K562 (cell line): ENCODE data around the gene PTCD3. TPM values are rescaled to one million over a fixed set of nuclear protein-coding genes. Genes with fewer than 3 reads are reported as not detected.
A peak's percentile ranks its signal among the peaks of the same experiment; 100 is the strongest.

Experiments
- AFF4 ChIP-seq: sonication (generic); formaldehyde crosslinking; IDR thresholded peaks from 2 replicates; pipeline ENCODE4 v1.8.0; 2023; ENCODE audit warnings: mild to moderate bottlenecking, missing genetic modification reagents
- CXXC5 ChIP-seq: fragments of 250-450 bp; sonication (Bioruptor Pico); IDR thresholded peaks from 2 replicates; pipeline ENCODE4 v1.8.0; 2022; ENCODE audit warnings: inconsistent platforms, mild to moderate bottlenecking, moderate library complexity
- HMG20B ChIP-seq: fragments of 250-450 bp; sonication (Bioruptor Pico); IDR thresholded peaks from 2 replicates; pipeline ENCODE4 v1.5.0; 2021; ENCODE audit warnings: mild to moderate bottlenecking
- ID3 ChIP-seq, 2 experiments: fragments of 250-450 bp in 1 of 2; fragments of 450-650 bp in 1 of 2; sonication (Bioruptor Pico) in 1 of 2; IDR thresholded peaks; 2 replicates each; pipeline versions ENCODE4 v1.6.1 to v1.8.0; 2016 to 2021; ENCODE audit warnings: mild to moderate bottlenecking in 2 of 2, moderate library complexity in 2 of 2, missing compliant biosample characterization in 1 of 2, missing genetic modification characterization in 1 of 2
- KDM1A ChIP-seq, 2 experiments: fragments of 450-650 bp; IDR thresholded peaks; 2 replicates each; pipeline ENCODE4 v1.6.1; 2016; ENCODE audit warnings: mild to moderate bottlenecking in 2 of 2
- KDM5B ChIP-seq: fragments of 200-600 bp; sonication (generic); IDR thresholded peaks from 2 replicates; pipeline ENCODE4 v1.6.1; 2012; ENCODE audit warnings: low read depth, mild to moderate bottlenecking, moderate library complexity, low read length, control low read depth, inconsistent platforms; ENCODE audit not compliant: insufficient replicate concordance
- RREB1 ChIP-seq: fragments of 250-450 bp; sonication (Bioruptor Pico); IDR thresholded peaks from 2 replicates; pipeline ENCODE4 v1.4.0; 2020
- SAP30 ChIP-seq: fragments of 200-600 bp; sonication (generic); IDR thresholded peaks from 2 replicates; pipeline ENCODE4 v1.6.1; 2012; ENCODE audit warnings: borderline replicate concordance, low read depth, mild to moderate bottlenecking, moderate library complexity, low read length, control low read depth, inconsistent platforms; ENCODE audit not compliant: insufficient read depth, poor library complexity, severe bottlenecking
- SMAD1 ChIP-seq: fragments of 150-350 bp; IDR thresholded peaks from 2 replicates; pipeline ENCODE4 v1.6.1; 2014; ENCODE audit warnings: low read length, low read depth; ENCODE audit not compliant: partially characterized antibody
- SMARCA4 ChIP-seq: fragments of 450-650 bp; IDR thresholded peaks from 2 replicates; pipeline ENCODE4 v1.6.1; 2016
- SP1 ChIP-seq: sonication (generic); formaldehyde crosslinking; IDR thresholded peaks from 2 replicates; pipeline ENCODE4 v1.8.1; 2022; ENCODE audit warnings: mild to moderate bottlenecking, missing genetic modification reagents
- STAT5B ChIP-seq: fragments of 250-450 bp; sonication (Bioruptor Pico); IDR thresholded peaks from 2 replicates; pipeline ENCODE4 v1.8.0; 2021; ENCODE audit warnings: mild to moderate bottlenecking, inconsistent platforms
- TCF3 ChIP-seq: sonication (generic); formaldehyde crosslinking; IDR thresholded peaks from 2 replicates; pipeline ENCODE4 v1.4.0; 2020; ENCODE audit warnings: mild to moderate bottlenecking, missing genetic modification reagents
- ZNF212 ChIP-seq: fragments of 450-650 bp; formaldehyde crosslinking; IDR thresholded peaks from 2 replicates; pipeline ENCODE4 v1.4.0; 2020; ENCODE audit warnings: mild to moderate bottlenecking
- ZNF24 ChIP-seq: fragments of 450-650 bp; IDR thresholded peaks from 2 replicates; pipeline ENCODE4 v1.6.1; 2016
- ZNF77 ChIP-seq: fragments of 250-450 bp; sonication (Bioruptor Pico); IDR thresholded peaks from 2 replicates; pipeline ENCODE4 v1.5.0; 2020
- polyA plus RNA-seq, 8 experiments: library from polyadenylated mRNA; depleted of rRNA in 4 of 8; stranded (reverse) in 5 of 8; unstranded in 3 of 8; fragments of >200 nt; fragmentation: Nextera tagmentation in 2 of 8; fragmentation: Illumina TruSeq in 1 of 8; extraction: Ambion mirVana in 2 of 8; extraction: Trizol in 1 of 8; gene quantifications; 2 replicates each; pipeline versions ENCODE4 v1.2.1 to v1.2.3, GENCODE V29; 2011 to 2014; ENCODE audit warnings: inconsistent platforms in 1 of 8, missing spikeins in 1 of 8
- total RNA-seq, 7 experiments: library from RNA; depleted of rRNA in 6 of 7; stranded (reverse); fragments of >200 nt in 6 of 7; fragmentation: Illumina TruSeq in 2 of 7; extraction: Trizol in 2 of 7; gene quantifications; 2 replicates each; pipeline versions ENCODE4 v1.2.1 to v1.2.3, GENCODE V29; 2011 to 2021; ENCODE audit warnings: low replicate concordance in 1 of 7

The PTCD3 gene
- total and polyA plus RNA-seq, 9 of the 15 experiments (the other 6 are each of a cell fraction or from before 2014, with no cell fraction given) = 65.2 to 241 (median 172) TPM

- TF ChIP-seq RREB1 = peak; percentile 17; the same call in 1 of the 2 replicates
- TF ChIP-seq SP1 (CRISPR knock-in tag) = peak; percentile 69; the same call in 1 of the 2 replicates
- TF ChIP-seq KDM5B = peak; percentile 97
- TF ChIP-seq CXXC5 (CRISPR knock-in tag) = peak; percentile 88
- 0 out of 2 replicates have a peak, but pooled peaks have one; percentile 6 for TF ChIP-seq AFF4 (CRISPR knock-in tag)
- no peak for TF ChIP-seq SMARCA4
- no peak for TF ChIP-seq ZNF77 (CRISPR knock-in tag)
- no peak for TF ChIP-seq ZNF24
- peak; percentile 55 for TF ChIP-seq SMAD1
- TF ChIP-seq ID3 (CRISPR knock-in tag; IDR thresholded peaks at IDR 0.05) = no peak
- 0 out of 2 replicates have a peak, but pooled peaks have one; percentile 25 for TF ChIP-seq ID3 (tag; IDR thresholded peaks at IDR 0.05)
- no peak for TF ChIP-seq KDM1A (IDR thresholded peaks at IDR 0.05)
- no peak for TF ChIP-seq HMG20B (CRISPR knock-in tag)
- no peak for TF ChIP-seq STAT5B
- TF ChIP-seq ZNF212 (CRISPR knock-in tag) = no peak
- TF ChIP-seq TCF3 = 0 out of 2 replicates have a peak, but pooled peaks have one; percentile 9
- peak; percentile 64 for TF ChIP-seq SAP30
Observed at GRCh38 chr2:86105969-86106945, at the start of gene PTCD3 (continued).
